Endothelial cell of umbilical vein (primary cell): ENCODE data around the gene FRYL. TPM values are rescaled to one million over a fixed set of nuclear protein-coding genes. Genes with fewer than 3 reads are reported as not detected.
A peak's percentile ranks its signal among the peaks of the same experiment; 100 is the strongest.

ENCODE experiments used
- BruUV-seq: library from RNA; stranded (reverse); fragments of 400-500 nt; replicated peaks from 2 replicates; lab custom pipeline; 2021; lab: Mats Ljungman, UMichigan
- CTCF ChIA-PET: fragments of 300-600, 350-600 bp; sonication (Branson Sonifier 250); formaldehyde crosslinking; loops from one replicate; lab custom pipeline; 2021; ENCODE audit warnings: antibody characterized with exemption, inconsistent platforms; lab: Charles Lee
- POLR2A ChIA-PET: fragments of 300-600, 350-600 bp; sonication (Branson Sonifier 250); formaldehyde crosslinking; loops from one replicate; lab custom pipeline; 2021; ENCODE audit warnings: antibody characterized with exemption, inconsistent platforms; lab: Charles Lee
- DNase-seq: peaks from one replicate; pipeline ENCODE4 v3.0.0-alpha.2; 2011; ENCODE audit warnings: low read depth, low spot score
- FAIRE-seq: peaks from 2 replicates; lab custom pipeline; 2011; peaks lifted over from hg19 to GRCh38; lab: Jason Lieb, UNC
- H2AFZ ChIP-seq: 2 replicates; pipeline ENCODE4 v1.6.0; 2012; ENCODE audit warnings: low read depth, low read length, control low read depth, inconsistent platforms
- H3K27ac ChIP-seq: 2 replicates; pipeline ENCODE4 v1.5.1; 2011; ENCODE audit warnings: low read depth, mild to moderate bottlenecking, control low read depth, low read length, moderate library complexity; ENCODE audit not compliant: insufficient read depth
- H3K27me3 ChIP-seq, 2 experiments: 2 replicates each; pipeline versions ENCODE4 v1.6.0 to v1.6.1; 2011; ENCODE audit warnings: low read length in 2 of 2, mixed read lengths in 1 of 2; ENCODE audit not compliant: control insufficient read depth in 2 of 2, insufficient read depth in 2 of 2
- H3K36me3 ChIP-seq, 2 experiments: 2 replicates in 1 of 2; 3 replicates in 1 of 2; pipeline ENCODE4 v1.5.1; 2011; ENCODE audit warnings: low read length in 2 of 2, mild to moderate bottlenecking in 1 of 2, moderate library complexity in 1 of 2; ENCODE audit not compliant: control insufficient read depth in 2 of 2, insufficient read depth in 2 of 2; ENCODE audit errors: extremely low read depth in 1 of 2
- H3K4me1 ChIP-seq: 3 replicates; pipeline ENCODE4 v1.5.1; 2011; ENCODE audit warnings: mild to moderate bottlenecking, low read length; ENCODE audit not compliant: control insufficient read depth, insufficient read depth; ENCODE audit errors: extremely low read depth
- H3K4me2 ChIP-seq: 2 replicates; pipeline ENCODE4 v1.6.1; 2011; ENCODE audit warnings: low read length, control low read depth, mixed read lengths; ENCODE audit not compliant: insufficient read depth
- H3K4me3 ChIP-seq, 3 experiments: fragments of 200-600 bp in 1 of 3; sonication (generic), shearing (Covaris generic) in 1 of 3; replicated peaks in 1 of 3; 2 replicates each; pipeline ENCODE4 v1.5.1; 2011 to 2016; ENCODE audit warnings: control low read depth in 3 of 3, low read length in 3 of 3, mild to moderate bottlenecking in 2 of 3, inconsistent platforms in 1 of 3, low read depth in 1 of 3, moderate library complexity in 1 of 3; ENCODE audit not compliant: insufficient read depth in 1 of 3
- H3K79me2 ChIP-seq: 2 replicates; pipeline ENCODE4 v1.6.0; 2012; ENCODE audit warnings: low read length, inconsistent platforms; ENCODE audit not compliant: control insufficient read depth, insufficient read depth
- H3K9ac ChIP-seq: replicated peaks from 2 replicates; pipeline ENCODE3; 2011; ENCODE audit warnings: low read length, control low read depth; ENCODE audit not compliant: insufficient read depth; ENCODE audit errors: extremely low read depth
- H3K9me1 ChIP-seq: replicated peaks from 3 replicates; pipeline ENCODE4 v1.6.0; 2011; ENCODE audit warnings: mild to moderate bottlenecking, low read length; ENCODE audit not compliant: control insufficient read depth, insufficient read depth; ENCODE audit errors: extremely low read depth
- H3K9me3 ChIP-seq: replicated peaks from 2 replicates; pipeline ENCODE4 v1.5.1; 2012; ENCODE audit warnings: low read length, inconsistent platforms; ENCODE audit not compliant: control insufficient read depth, insufficient read depth
- H4K20me1 ChIP-seq: replicated peaks from 2 replicates; pipeline ENCODE3; 2011; ENCODE audit warnings: mild to moderate bottlenecking, low read length; ENCODE audit not compliant: control insufficient read depth, insufficient read depth; ENCODE audit errors: extremely low read depth
- CTCF ChIP-seq, 2 donors: IDR thresholded peaks; 1 replicate in 1 of 2; 2 replicates in 1 of 2; pipeline ENCODE4 v1.5.1; 2011; ENCODE audit warnings: low read length in 2 of 2, mild to moderate bottlenecking in 2 of 2, moderate library complexity in 2 of 2, control low read depth in 1 of 2, inconsistent platforms in 1 of 2, low read depth in 1 of 2; ENCODE audit not compliant: insufficient read depth in 1 of 2; ENCODE audit errors: extremely low read depth in 1 of 2
- EZH2 ChIP-seq: IDR thresholded peaks from 2 replicates; pipeline ENCODE4 v1.6.1; 2012; ENCODE audit warnings: borderline replicate concordance, low read depth, mild to moderate bottlenecking, moderate library complexity, low read length, inconsistent platforms; ENCODE audit not compliant: severe bottlenecking
- FOS ChIP-seq: IDR thresholded peaks from 2 replicates; pipeline ENCODE4 v1.6.1; 2011; ENCODE audit warnings: mild to moderate bottlenecking, low read length, moderate library complexity, borderline replicate concordance; ENCODE audit not compliant: insufficient read depth
- GATA2 ChIP-seq: IDR thresholded peaks from 2 replicates; pipeline ENCODE4 v1.7.0; 2011; ENCODE audit warnings: low read depth, mild to moderate bottlenecking, moderate library complexity, mixed read lengths, low read length; ENCODE audit not compliant: insufficient read length, insufficient read depth
- JUN ChIP-seq: IDR thresholded peaks from 2 replicates; pipeline ENCODE4 v1.6.1; 2011; ENCODE audit warnings: borderline replicate concordance, low read depth; ENCODE audit not compliant: insufficient read length, insufficient read depth
- MYC ChIP-seq: IDR thresholded peaks from one replicate; pipeline ENCODE4 v1.6.1; 2011; ENCODE audit warnings: mild to moderate bottlenecking, low read depth, low read length
- POLR2A ChIP-seq: IDR thresholded peaks from 2 replicates; pipeline ENCODE4 v1.6.1; 2012; ENCODE audit warnings: low read depth, mild to moderate bottlenecking, control low read depth, low read length
- POLR2AphosphoS5 ChIP-seq: IDR thresholded peaks from 2 replicates; pipeline ENCODE4 v1.6.1; 2012; ENCODE audit warnings: low read depth, mild to moderate bottlenecking, control low read depth, low read length, moderate library complexity; ENCODE audit not compliant: insufficient read depth
- dilution Hi-C: fragments of 300-500 bp; cut with MboI; formaldehyde crosslinking; loops from one replicate; pipeline ENCODE4 v1.15.0; 2019; ENCODE audit warnings: low sequenced_read_pairs; ENCODE audit not compliant: extremely low pct_ligation_motif_present
- intact Hi-C: fragments of 100-400 bp; cut with micrococcal nuclease; formaldehyde crosslinking; loops from one replicate; pipeline ENCODE4 v1.10.0; 2022
- polyA plus RNA-seq, 4 experiments: library from polyadenylated mRNA; depleted of rRNA in 3 of 4; stranded (reverse) in 3 of 4; unstranded in 1 of 4; fragments of >200 nt; gene quantifications; 2 replicates each; pipeline versions ENCODE4 v1.2.1 to v1.2.3, GENCODE V29; 2011 to 2012; ENCODE audit warnings: missing spikeins in 1 of 4
- total RNA-seq: library from RNA; stranded (reverse); gene quantifications from 2 replicates; pipeline ENCODE4 v1.2.3, GENCODE V29; 2021
- TF ChIP-seq, protein P1 (sequence below): IDR thresholded peaks from 2 replicates; pipeline ENCODE4 v1.6.1; 2011; ENCODE audit not compliant: insufficient read depth, insufficient read length

The FRYL gene
- total and polyA plus RNA-seq, 2 donors (not counting 3 experiments of a cell fraction or from before 2014, with no cell fraction given) = 17.0 to 84.9 TPM

DNA sequence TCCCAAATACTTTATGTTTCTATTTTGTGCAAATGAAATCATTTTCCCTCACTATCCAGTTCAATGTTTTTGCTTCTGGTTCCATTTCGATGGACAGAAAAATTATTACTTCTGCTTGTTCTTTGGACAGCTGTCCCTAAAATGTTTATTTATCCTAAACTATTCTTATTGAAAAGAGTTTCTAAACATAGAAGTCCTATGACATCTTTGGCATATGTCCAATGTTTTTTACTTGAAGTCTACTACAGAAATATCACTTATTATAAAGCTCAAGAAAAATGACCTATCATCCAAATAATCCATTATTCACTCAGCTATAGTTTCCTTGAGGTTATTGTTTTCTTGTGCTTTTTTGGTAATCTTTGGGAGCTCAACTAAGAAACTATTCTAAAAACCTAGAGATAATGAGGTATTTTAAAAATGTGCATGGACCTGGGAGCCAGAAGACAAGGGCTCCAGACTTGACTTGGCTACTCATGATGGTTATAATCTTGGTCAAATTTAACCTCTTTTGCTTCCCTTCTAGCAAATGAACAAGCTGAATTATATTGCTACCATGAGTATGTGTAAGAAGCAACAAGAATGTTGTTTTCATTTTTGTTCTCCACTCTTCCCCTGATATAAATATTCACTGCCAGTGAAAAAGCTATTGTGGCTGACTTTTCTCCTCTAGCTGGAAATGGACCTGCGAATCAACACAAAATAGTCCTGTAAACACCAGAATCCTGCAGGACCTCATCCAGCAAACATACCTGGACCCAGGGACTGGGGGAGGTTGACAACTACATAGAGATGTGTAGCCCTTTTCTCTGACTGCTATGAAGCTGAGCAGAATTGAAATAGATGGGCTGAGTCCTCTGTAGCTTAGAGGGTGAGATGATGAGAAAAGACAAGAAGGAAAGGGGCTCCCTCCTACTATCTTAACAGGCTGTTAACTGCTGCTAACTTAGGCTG lies 137.4 kb downstream of the FRYL start:
- Histone ChIP-seq H2AFZ (no peak overlapping the region), H4K20me1 (no peaks in the 10 kb centered on the region), H3K4me3 (no peak overlapping the region), H3K4me1 (peaks cover 29% of the 10 kb centered on the region), H3K9ac (no peak overlapping the region), H3K79me2 (peaks cover 42% of the 10 kb centered on the region), H3K9me1 (no peaks in the 10 kb centered on the region), H3K36me3 (no peaks in the 10 kb centered on the region), H3K9me3 (no peaks in the 10 kb centered on the region), H3K27me3 (no peaks in the 10 kb centered on the region), H3K4me2 (peak overlapping the region; percentile 30), H3K27ac (no peak overlapping the region)
- peak; percentile 64 for DNase-seq
- no TSS peak for BruUV-seq
- CTCF ChIA-PET = interaction anchor here (0.8 to 1.8 kb wide), 5 partner anchors 9 to 64 kb away, joined by 3 to 15 read pairs (median 4); no protein-coding TSS in a partner anchor
- intact Hi-C loops (loop anchor here (2.0 kb wide), 1 partner anchor 54 kb away; no protein-coding TSS in a partner anchor), dilution Hi-C loops (no loop called here)
- FAIRE-seq = no peak
- POLR2A ChIA-PET = no interaction called here
- no peak for TF ChIP-seq FOS
- TF ChIP-seq GATA2 = no peak
- TF ChIP-seq POLR2A = no peak
- TF ChIP-seq EZH2 = no peak
- no peak for TF ChIP-seq POLR2AphosphoS5
- no peak for TF ChIP-seq MYC
- TF ChIP-seq, protein P1, sequence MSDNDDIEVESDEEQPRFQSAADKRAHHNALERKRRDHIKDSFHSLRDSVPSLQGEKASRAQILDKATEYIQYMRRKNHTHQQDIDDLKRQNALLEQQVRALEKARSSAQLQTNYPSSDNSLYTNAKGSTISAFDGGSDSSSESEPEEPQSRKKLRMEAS = no peak
- no peak for TF ChIP-seq JUN
- no peak for TF ChIP-seq CTCF (IDR thresholded peaks at IDR 0.05; ENCODE audit: extremely low read depth in 1 of 2, insufficient read depth in 1 of 2, low read depth in 1 of 2, low read length in 2 of 2)
